Esophagus squamous epithelium (tissue), 4 donors: ENCODE measurements around the gene IL11RA.

ENCODE experiments used
- POLR2A ChIP-seq, 4 donors: fragments of 450-650 bp; IDR thresholded peaks; one replicate each; pipeline ENCODE4 v1.6.1; 2017; ENCODE audit warnings: antibody characterized with exemption in 4 of 4, mild to moderate bottlenecking in 4 of 4, moderate library complexity in 3 of 4
- TF ChIP-seq, protein P1 (sequence below), 6 experiments: fragments of 450-650 bp in 4 of 6; fragments of 200-600 bp in 2 of 6; sonication (generic) in 2 of 6; IDR thresholded peaks; one replicate each; pipeline ENCODE4 v1.5.1; 2016 to 2019; ENCODE audit warnings: antibody characterized with exemption in 6 of 6, mild to moderate bottlenecking in 4 of 6, moderate library complexity in 4 of 6

DNA sequence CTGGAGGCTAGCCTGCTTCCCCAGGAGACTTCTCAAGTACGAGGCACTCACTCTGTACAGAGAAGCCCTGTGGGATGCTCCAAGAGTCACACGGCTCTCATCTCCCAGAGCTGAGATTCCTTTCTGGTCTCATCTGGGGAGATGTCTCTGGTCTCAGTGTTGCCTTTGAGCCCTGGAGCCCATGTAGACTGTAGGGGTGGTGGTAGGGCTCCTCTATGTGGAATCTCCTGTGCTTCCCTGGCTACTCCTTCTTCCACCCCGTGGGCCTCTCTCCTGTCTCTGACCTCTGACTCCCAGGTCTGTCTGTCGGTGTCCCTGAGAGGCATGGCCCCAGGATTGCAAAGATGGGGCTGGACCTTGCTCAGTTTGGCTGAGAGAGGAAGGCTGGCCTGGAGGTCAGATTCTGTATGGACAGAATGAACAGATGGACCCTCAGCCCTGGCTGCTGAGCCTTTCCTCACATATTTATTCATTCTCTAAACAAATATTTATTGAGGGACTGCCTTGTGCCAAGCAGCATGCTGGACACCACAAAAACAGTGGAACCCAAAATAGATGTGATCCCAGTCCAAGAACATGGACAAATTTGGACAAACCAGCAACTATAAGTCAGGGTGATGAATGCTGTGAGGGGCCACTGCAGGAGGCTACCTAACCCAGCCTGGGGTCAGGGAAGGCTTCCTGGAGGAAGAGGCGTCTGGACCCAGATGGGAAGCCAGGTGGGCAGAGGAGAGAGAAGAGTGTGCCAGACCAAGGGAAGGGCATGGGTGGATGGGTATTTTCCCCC lies 36.5 kb downstream of the IL11RA start:
- no peak for TF ChIP-seq POLR2A (IDR thresholded peaks at IDR 0.05)
- TF ChIP-seq, protein P1, sequence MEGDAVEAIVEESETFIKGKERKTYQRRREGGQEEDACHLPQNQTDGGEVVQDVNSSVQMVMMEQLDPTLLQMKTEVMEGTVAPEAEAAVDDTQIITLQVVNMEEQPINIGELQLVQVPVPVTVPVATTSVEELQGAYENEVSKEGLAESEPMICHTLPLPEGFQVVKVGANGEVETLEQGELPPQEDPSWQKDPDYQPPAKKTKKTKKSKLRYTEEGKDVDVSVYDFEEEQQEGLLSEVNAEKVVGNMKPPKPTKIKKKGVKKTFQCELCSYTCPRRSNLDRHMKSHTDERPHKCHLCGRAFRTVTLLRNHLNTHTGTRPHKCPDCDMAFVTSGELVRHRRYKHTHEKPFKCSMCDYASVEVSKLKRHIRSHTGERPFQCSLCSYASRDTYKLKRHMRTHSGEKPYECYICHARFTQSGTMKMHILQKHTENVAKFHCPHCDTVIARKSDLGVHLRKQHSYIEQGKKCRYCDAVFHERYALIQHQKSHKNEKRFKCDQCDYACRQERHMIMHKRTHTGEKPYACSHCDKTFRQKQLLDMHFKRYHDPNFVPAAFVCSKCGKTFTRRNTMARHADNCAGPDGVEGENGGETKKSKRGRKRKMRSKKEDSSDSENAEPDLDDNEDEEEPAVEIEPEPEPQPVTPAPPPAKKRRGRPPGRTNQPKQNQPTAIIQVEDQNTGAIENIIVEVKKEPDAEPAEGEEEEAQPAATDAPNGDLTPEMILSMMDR (IDR thresholded peaks at IDR 0.05) = no peak
